ENCODE results near the gene GLI3.

- TF ChIP-seq STAT6 (CRISPR knock-in tag; conservative IDR thresholded peaks at IDR 0.05; ENCODE audit: low read depth), result no peak
- no peak for TF ChIP-seq CTCF (IDR thresholded peaks at IDR 0.05)
- TF ChIP-seq TEAD1 (CRISPR knock-in tag; IDR thresholded peaks at IDR 0.05), result no peak
- TF ChIP-seq ZNF317 (CRISPR knock-in tag; IDR thresholded peaks at IDR 0.05; ENCODE audit: borderline replicate concordance, low read depth), result no peak
- no peak for TF ChIP-seq TEAD4 (CRISPR knock-in tag; IDR thresholded peaks at IDR 0.05)
- TF ChIP-seq CREB1 (CRISPR knock-in tag; IDR thresholded peaks at IDR 0.05), result no peak
- TF ChIP-seq USF2 (CRISPR knock-in tag; IDR thresholded peaks at IDR 0.05), result no peak
- no peak for TF ChIP-seq KAT7 (CRISPR knock-in tag; IDR thresholded peaks at IDR 0.05; ENCODE audit: borderline replicate concordance)
- TF ChIP-seq SMAD3 (CRISPR knock-in tag; IDR thresholded peaks at IDR 0.05; ENCODE audit: borderline replicate concordance), result no peak
- no peak for TF ChIP-seq ZMAT4 (CRISPR knock-in tag; IDR thresholded peaks at IDR 0.05)
- no peak for TF ChIP-seq ATF3 (CRISPR knock-in tag; conservative IDR thresholded peaks at IDR 0.05)
Observed at GRCh38 chr7:42012786-42013360, 224.1 kb downstream of the GLI3 start.

All from WTC11 (cell line).